Heart left ventricle (tissue), 13 donors: ENCODE measurements around the gene CFAP46.

Experiments used
- POLR2A ChIP-seq, 2 donors: fragments of 450-650 bp; IDR thresholded peaks; one replicate each; pipeline ENCODE4 v1.6.1; 2017; ENCODE audit warnings: antibody characterized with exemption in 2 of 2, mild to moderate bottlenecking in 2 of 2, moderate library complexity in 2 of 2
- TF ChIP-seq, protein P1 (sequence below), 12 donors: fragments of 200-600 bp; sonication (generic) in 4 of 12; IDR thresholded peaks; one replicate each; pipeline versions ENCODE4 v1.5.0 to v1.8.0; 2018 to 2022; ENCODE audit warnings: antibody characterized with exemption in 12 of 12, mild to moderate bottlenecking in 5 of 12
- donor health status: ischemic (EF 13 %, LVEDD 7.1; RV severe dilation, severe dysfunction).
- donor health status: DM: no; HTN: yes; CAD: no.
- donor health status: DM: no; HTN: no; CAD: no.
- donor health status: ischemic (EF 25% LVEDD 6.9; RV normal size, moderate dysfunction).
- donor health status: ischemic (EF 25% LVEDD 5.7; RV mildly dilated, moderate dysfunction).
- donor health status: ischemic (EF 35%, LVEDD 5.7; RV mildly dilated, moderate dysfunction).
- donor health status: nonischemic (EF 11% LVEDD 7.7; RV severe dilation, severe dysfunction).
- donor health status: DM: yes; HTN: yes; CAD: no.
- donor health status: PGD.
- donor health status: ischemic (EF 29% LVEDD 5.4; RV normal size, mild dysfunction).
- donor health status: nonischemic (EF 23%, LVEDD 6.1; RV moderate dilation, normal function).

DNA sequence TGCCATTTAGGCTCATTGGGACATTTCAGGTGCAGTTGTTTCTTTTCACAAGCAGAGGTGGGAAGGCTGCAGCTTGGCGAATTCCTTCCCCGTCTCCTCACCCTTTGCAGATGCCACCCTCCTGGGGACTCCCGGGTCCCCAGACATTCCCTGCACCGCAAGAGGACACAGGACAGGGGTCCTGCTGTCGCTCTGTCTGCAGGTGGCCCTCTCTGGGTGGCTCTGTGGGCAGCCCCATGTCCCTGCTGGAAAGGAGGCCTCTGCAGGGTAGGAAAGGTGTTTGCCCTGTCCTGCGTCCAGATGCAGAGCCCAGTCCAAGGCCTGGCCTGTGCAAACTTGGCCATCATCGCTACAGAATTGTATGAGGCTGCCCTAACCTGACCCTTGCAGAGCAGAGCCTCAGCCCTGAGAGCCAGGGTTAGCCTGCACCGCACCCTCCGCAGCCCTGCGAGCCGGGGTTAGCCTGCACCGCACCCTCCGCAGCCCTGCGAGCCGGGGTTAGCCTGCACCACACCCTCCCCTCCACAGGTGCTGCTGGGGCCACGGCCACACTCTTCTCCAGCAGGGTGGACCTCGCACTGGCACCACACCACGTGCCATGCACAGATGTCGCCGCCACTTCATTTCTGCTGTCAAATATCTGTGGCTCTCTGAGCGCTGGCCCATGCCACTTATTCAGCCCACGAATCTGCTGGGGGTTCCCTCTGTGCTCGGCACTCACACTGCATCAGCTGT lies 61.0 kb downstream of the CFAP46 start:
- TF ChIP-seq, protein P1, sequence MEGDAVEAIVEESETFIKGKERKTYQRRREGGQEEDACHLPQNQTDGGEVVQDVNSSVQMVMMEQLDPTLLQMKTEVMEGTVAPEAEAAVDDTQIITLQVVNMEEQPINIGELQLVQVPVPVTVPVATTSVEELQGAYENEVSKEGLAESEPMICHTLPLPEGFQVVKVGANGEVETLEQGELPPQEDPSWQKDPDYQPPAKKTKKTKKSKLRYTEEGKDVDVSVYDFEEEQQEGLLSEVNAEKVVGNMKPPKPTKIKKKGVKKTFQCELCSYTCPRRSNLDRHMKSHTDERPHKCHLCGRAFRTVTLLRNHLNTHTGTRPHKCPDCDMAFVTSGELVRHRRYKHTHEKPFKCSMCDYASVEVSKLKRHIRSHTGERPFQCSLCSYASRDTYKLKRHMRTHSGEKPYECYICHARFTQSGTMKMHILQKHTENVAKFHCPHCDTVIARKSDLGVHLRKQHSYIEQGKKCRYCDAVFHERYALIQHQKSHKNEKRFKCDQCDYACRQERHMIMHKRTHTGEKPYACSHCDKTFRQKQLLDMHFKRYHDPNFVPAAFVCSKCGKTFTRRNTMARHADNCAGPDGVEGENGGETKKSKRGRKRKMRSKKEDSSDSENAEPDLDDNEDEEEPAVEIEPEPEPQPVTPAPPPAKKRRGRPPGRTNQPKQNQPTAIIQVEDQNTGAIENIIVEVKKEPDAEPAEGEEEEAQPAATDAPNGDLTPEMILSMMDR (IDR thresholded peaks at IDR 0.05), result no peak
- TF ChIP-seq POLR2A (IDR thresholded peaks at IDR 0.05), result no peak
